Cardiac septum (tissue), 1 donor: ENCODE measurements around the gene FOSB. TPM values are rescaled to one million over a fixed set of nuclear protein-coding genes. Genes with fewer than 3 reads are reported as not detected.

ENCODE experiments used
- DNase-seq: peaks from one replicate; pipeline ENCODE4 v3.0.0-alpha.2; 2020; ENCODE audit warnings: low spot score
- intact Hi-C: fragments of 100-400 bp; cut with DNase I; formaldehyde crosslinking; loops from one replicate; pipeline ENCODE4 v1.14.0; 2022
- total RNA-seq: library from RNA; stranded (reverse); fragmentation: NEBNext Ultra II Directional; extraction: Animal tissue kit (Norgen Biotek cat#: 25700); gene quantifications from one replicate; pipeline ENCODE4 v1.2.1, GENCODE V29; 2021
- donor health status: DM: no; HTN: no; CAD: no.

The FOSB gene
- total RNA-seq, 1 donor from 2014 or later, result 0.94 TPM

- intact Hi-C loops, result no loop called here
- no peak for DNase-seq
Measured at GRCh38 chr19:45475537-45476291, 7.9 kb downstream of the FOSB start.

- DNase-seq, result no peak
- intact Hi-C loops, result no loop called here
Measured at GRCh38 chr19:45476304-45476703, 8.5 kb downstream of the FOSB start.

- intact Hi-C loops, result no loop called here
- DNase-seq, result no peak
Measured at GRCh38 chr19:45477186-45477585, 9.4 kb downstream of the FOSB start.

- intact Hi-C loops, result loop anchor here (1.0 kb wide), 2 partner anchors 35 to 39 kb away; no protein-coding TSS in a partner anchor
- DNase-seq, result no peak
Measured at GRCh38 chr19:45477713-45478453, 10.1 kb downstream of the FOSB start.

- intact Hi-C loops, result loop anchor here (1.0 kb wide), 2 partner anchors 35 to 39 kb away; no protein-coding TSS in a partner anchor
- peak; percentile 93 for DNase-seq
Measured at GRCh38 chr19:45478454-45479238, 10.8 kb downstream of the FOSB start.

- no peak for DNase-seq
- intact Hi-C loops, result no loop called here
Measured at GRCh38 chr19:45483033-45483432, 15.2 kb downstream of the FOSB start.

GRCh38 chr19:45484273-45484945, 16.6 kb downstream of the FOSB start:
- intact Hi-C loops, result no loop called here
- no peak for DNase-seq

- intact Hi-C loops, result no loop called here
Measured at GRCh38 chr19:45485305-45486077, 17.7 kb downstream of the FOSB start.

GRCh38 chr19:45488708-45489107, 20.9 kb downstream of the FOSB start:
- no peak for DNase-seq

More at GRCh38 chr19:45485305-45486077, 17.7 kb downstream of the FOSB start:
- peak; percentile 99 for DNase-seq

GRCh38 chr19:45489216-45489855, 21.5 kb downstream of the FOSB start:
- no peak for DNase-seq
- intact Hi-C loops, result no loop called here

More at GRCh38 chr19:45488708-45489107, 20.9 kb downstream of the FOSB start:
- intact Hi-C loops, result no loop called here

GRCh38 chr19:45492137-45492626, 24.4 kb downstream of the FOSB start:
- intact Hi-C loops, result loop anchor here (5.0 kb wide), 1 partner anchor 150 kb away; no protein-coding TSS in a partner anchor
- DNase-seq, result no peak

- intact Hi-C loops, result loop anchor here (5.0 kb wide), 1 partner anchor 149 kb away; no protein-coding TSS in a partner anchor
- DNase-seq, result no peak
Measured at GRCh38 chr19:45492627-45493470, 25.1 kb downstream of the FOSB start.

GRCh38 chr19:45494261-45494916, 26.6 kb downstream of the FOSB start:
- intact Hi-C loops, result loop anchor here (5.0 kb wide), 1 partner anchor 148 kb away; no protein-coding TSS in a partner anchor
- DNase-seq, result no peak

- intact Hi-C loops, result no loop called here
- no peak for DNase-seq
Measured at GRCh38 chr19:45495178-45495577, 27.4 kb downstream of the FOSB start.

GRCh38 chr19:45496349-45496953, 28.7 kb downstream of the FOSB start:
- intact Hi-C loops, result no loop called here
- DNase-seq, result peak; percentile 83

GRCh38 chr19:45497791-45498190, 30.0 kb downstream of the FOSB start:
- intact Hi-C loops, result no loop called here
- DNase-seq, result no peak
